Measurements from ENCODE around the gene BACH1. TPM values are rescaled to one million over a fixed set of nuclear protein-coding genes. Genes with fewer than 3 reads are reported as not detected.

The BACH1 gene
- total and polyA plus RNA-seq, 2 of the 8 experiments (the other 6 are each of a cell fraction or from before 2014, with no cell fraction given), result 6.9 to 50.7 TPM

GRCh38 chr21:29315131-29315749 is 16.5 kb downstream of the BACH1 start:
- ChIA-PET POLR2A (ENCODE audit: partially characterized antibody) (interaction anchor here (1.2 to 1.6 kb wide), 2 partner anchors 10 to 15 kb away, joined by 4 to 6 read pairs; no protein-coding TSS in a partner anchor), CTCF (ENCODE audit: partially characterized antibody) (interaction anchor here (1.0 to 2.0 kb wide), 3 partner anchors 15 to 20 kb away, joined by 3 to 6 read pairs (median 4); no protein-coding TSS in a partner anchor)
- Histone ChIP-seq H3K36me3 (ENCODE audit: control insufficient read depth in 2 of 4, insufficient read depth in 4 of 4, low read length in 3 of 4) (no peaks in the 10 kb centered on the region; a peak in 1 of 8 replicates), H2AFZ (ENCODE audit: low read length) (no peak overlapping the region), H3K9ac (replicated peaks in 1 of 4; ENCODE audit: extremely low read depth in 1 of 4, low read depth in 3 of 4, low read length in 3 of 4) (no peak overlapping the region), H3K27ac (ENCODE audit: low read depth, low read length) (no peak overlapping the region), H4K5ac (ENCODE audit: insufficient read length, low read depth, low read length) (no peak overlapping the region), H3K27me3 (replicated peaks in 1 of 4; ENCODE audit: control insufficient read depth in 3 of 4, extremely low read depth in 1 of 4, insufficient read depth in 3 of 4, low read length in 3 of 4) (no peaks in the 10 kb centered on the region), H3K23me2 (ENCODE audit: low read depth, low read length) (no peaks in the 10 kb centered on the region), H3K14ac (ENCODE audit: insufficient read length) (no peak overlapping the region), H3K79me2 (ENCODE audit: control insufficient read depth in 1 of 2, insufficient read depth in 2 of 2, low read length in 2 of 2) (peaks cover 31 to 100% of the 10 kb centered on the region in 2 experiments), H2BK20ac (ENCODE audit: low read length) (no peak overlapping the region), H3K18ac (ENCODE audit: extremely low read depth, low read length) (no peak overlapping the region), H3K23ac (ENCODE audit: insufficient read length) (no peak overlapping the region), H3K79me1 (ENCODE audit: low read depth, low read length) (peaks cover 8% of the 10 kb centered on the region), H2BK15ac (ENCODE audit: low read length) (no peak overlapping the region), H3K9me3 (ENCODE audit: insufficient read depth in 2 of 2, low read depth in 1 of 2, low read length in 1 of 2) (no peaks in the 10 kb centered on the region), H2BK5ac (ENCODE audit: low read depth, low read length) (no peak overlapping the region), H2AK5ac (ENCODE audit: low read depth, low read length) (no peak overlapping the region), H4K8ac (ENCODE audit: extremely low read depth, insufficient read depth, low read length) (no peak overlapping the region), H3K4me3 (ENCODE audit: extremely low read depth in 1 of 4, insufficient read depth in 2 of 4, low read depth in 3 of 4, low read length in 4 of 4) (no peak overlapping the region), H2BK12ac (ENCODE audit: low read depth, low read length) (no peak overlapping the region), H3K4ac (replicated peaks; ENCODE audit: insufficient read length, low read depth, low read length) (no peak overlapping the region), H4K20me1 (replicated peaks in 1 of 2; ENCODE audit: control insufficient read depth in 1 of 2, insufficient read depth in 2 of 2, low read length in 2 of 2) (peaks cover 6 to 15% of the 10 kb centered on the region in 2 experiments), H3K4me2 (ENCODE audit: insufficient read depth in 1 of 2, low read depth in 2 of 2, low read length in 2 of 2) (no peak overlapping the region), H3K4me1 (replicated peaks in 1 of 4; ENCODE audit: control insufficient read depth in 3 of 4, insufficient read depth in 4 of 4, low read length in 3 of 4) (no peaks in the 10 kb centered on the region), H2BK120ac (replicated peaks; ENCODE audit: low read depth, low read length) (no peak overlapping the region), H4K91ac (replicated peaks; ENCODE audit: insufficient read length, low read length) (no peak overlapping the region), H3K56ac (replicated peaks; ENCODE audit: insufficient read length, low read depth, low read length) (no peak overlapping the region)
- no peak for FAIRE-seq
- DNase-seq (ENCODE audit: low read depth in 1 of 2, low spot score in 2 of 2), result no peak
- WGBS, 2 experiments (ENCODE audit: extremely low coverage in 1 of 2, insufficient coverage in 1 of 2, insufficient read length in 1 of 2, insufficient replicate concordance in 2 of 2, low coverage in 1 of 2, low lambda C conversion rate in 2 of 2, missing lambda C conversion rate in 1 of 2), result 100% methylated on average over 2 of the region's 2 CpGs; no CpG with 5 or more reads in 1 of the 2 experiments
- TF ChIP-seq NANOG (IDR thresholded peaks at IDR 0.05; ENCODE audit: insufficient read depth, low read depth, low read length, poor library complexity, severe bottlenecking), result no peak
- no peak for TF ChIP-seq CTBP2 (IDR thresholded peaks at IDR 0.05; ENCODE audit: borderline replicate concordance, insufficient read depth, insufficient read length, low read length)
- TF ChIP-seq TEAD4 (IDR thresholded peaks at IDR 0.05; ENCODE audit: low read depth, low read length), result no peak
- TF ChIP-seq CTCF (IDR thresholded peaks at IDR 0.05; ENCODE audit: control extremely low read depth in 1 of 3, insufficient read depth in 1 of 3, low read depth in 1 of 3, low read length in 3 of 3), result no peak

Measured in H1 (cell line).